ENCODE results near the gene CD2AP. TPM values are rescaled to one million over a fixed set of nuclear protein-coding genes. Genes with fewer than 3 reads are reported as not detected.
"Not testable (repeated sequence)": the region's sequence is repeated elsewhere in the genome, so short reads cannot be mapped to it uniquely, and the experiment has no call there.

CD2AP gene
- total RNA-seq, 1 donor from 2014 or later: 34.9 TPM

DNA sequence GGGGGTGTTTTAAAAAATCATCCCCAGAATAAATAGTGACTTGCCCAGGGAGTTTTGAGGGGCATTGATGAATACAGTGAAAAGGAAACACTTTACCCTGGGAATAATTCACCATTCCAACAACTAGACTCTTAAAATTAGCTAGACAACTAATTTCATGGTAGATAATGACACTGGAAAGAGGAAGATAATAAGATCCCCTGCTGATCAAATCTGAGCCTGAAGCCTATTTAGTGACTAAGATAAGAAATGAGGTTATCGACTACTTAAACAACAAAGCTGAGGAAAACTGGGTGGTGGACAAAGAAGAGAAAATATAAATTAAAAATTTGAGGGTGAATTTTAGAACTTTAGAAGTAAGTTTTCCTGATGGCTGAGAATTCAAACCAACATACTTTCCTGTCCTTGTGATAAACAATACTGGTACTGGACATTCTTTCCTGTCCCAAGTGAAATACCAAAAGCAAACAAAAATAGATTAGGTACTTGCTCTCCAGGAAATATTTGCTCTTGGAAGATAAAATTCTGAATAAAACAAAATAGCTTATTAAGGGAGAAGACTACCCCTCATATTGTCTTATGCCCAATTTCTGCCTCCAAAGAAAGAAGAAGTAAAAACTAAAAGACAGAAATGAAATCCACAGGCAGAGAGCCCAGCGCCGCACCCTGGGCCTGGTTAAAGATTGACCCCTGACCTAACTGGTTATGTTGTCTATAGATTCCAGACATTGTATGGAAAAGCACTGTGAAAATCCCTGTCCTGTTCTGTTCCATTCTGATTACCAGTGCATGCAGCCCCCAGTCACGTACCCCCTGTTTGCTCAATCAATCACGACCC, 156.8 kb downstream of the CD2AP start:
- no peak overlapping the region for H3K4me3 Mint-ChIP-seq
- DNase-seq (ENCODE audit: low spot score in 2 of 2, unreplicated experiment in 2 of 2): no peak
- peaks cover 18% of the 10 kb centered on the region for H3K9me3 Mint-ChIP-seq
- H3K27ac Mint-ChIP-seq: no peak overlapping the region
- peaks cover 4% of the 10 kb centered on the region for H3K36me3 Mint-ChIP-seq
- peaks cover 10% of the 10 kb centered on the region for H3K4me1 Mint-ChIP-seq
- TF ChIP-seq, protein P1, sequence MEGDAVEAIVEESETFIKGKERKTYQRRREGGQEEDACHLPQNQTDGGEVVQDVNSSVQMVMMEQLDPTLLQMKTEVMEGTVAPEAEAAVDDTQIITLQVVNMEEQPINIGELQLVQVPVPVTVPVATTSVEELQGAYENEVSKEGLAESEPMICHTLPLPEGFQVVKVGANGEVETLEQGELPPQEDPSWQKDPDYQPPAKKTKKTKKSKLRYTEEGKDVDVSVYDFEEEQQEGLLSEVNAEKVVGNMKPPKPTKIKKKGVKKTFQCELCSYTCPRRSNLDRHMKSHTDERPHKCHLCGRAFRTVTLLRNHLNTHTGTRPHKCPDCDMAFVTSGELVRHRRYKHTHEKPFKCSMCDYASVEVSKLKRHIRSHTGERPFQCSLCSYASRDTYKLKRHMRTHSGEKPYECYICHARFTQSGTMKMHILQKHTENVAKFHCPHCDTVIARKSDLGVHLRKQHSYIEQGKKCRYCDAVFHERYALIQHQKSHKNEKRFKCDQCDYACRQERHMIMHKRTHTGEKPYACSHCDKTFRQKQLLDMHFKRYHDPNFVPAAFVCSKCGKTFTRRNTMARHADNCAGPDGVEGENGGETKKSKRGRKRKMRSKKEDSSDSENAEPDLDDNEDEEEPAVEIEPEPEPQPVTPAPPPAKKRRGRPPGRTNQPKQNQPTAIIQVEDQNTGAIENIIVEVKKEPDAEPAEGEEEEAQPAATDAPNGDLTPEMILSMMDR (IDR thresholded peaks at IDR 0.05; ENCODE audit: unreplicated experiment): no peak
- H3K27me3 Mint-ChIP-seq (ENCODE audit: low read depth): no peaks in the 10 kb centered on the region

DNA sequence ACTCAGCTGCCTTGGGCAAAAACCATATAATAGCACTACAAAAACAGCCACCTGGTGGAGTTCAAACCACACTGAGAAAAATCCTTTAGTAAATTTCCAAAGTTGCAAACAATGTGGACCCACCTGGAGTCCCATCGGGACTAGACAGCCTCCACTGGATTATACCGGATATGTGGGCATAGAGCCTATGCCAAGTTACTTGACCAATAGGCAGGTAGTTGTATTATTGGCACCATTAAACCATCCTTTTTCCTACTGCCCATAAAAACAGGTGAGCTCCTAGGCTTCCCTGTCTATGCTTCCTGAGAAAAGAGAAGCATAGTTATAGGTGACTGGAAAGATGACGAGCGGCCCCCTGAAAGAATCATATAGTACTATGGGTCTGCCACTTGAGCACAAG, 169.1 kb downstream of the CD2AP start:
- H3K36me3 Mint-ChIP-seq: no peaks in the 10 kb centered on the region
- no peak overlapping the region for H3K27ac Mint-ChIP-seq
- no peaks in the 10 kb centered on the region for H3K9me3 Mint-ChIP-seq
- DNase-seq (ENCODE audit: low spot score in 2 of 2, unreplicated experiment in 2 of 2): no peak
- H3K27me3 Mint-ChIP-seq (ENCODE audit: low read depth): no peaks in the 10 kb centered on the region
- H3K4me1 Mint-ChIP-seq: no peaks in the 10 kb centered on the region
- H3K4me3 Mint-ChIP-seq: no peak overlapping the region
- TF ChIP-seq, protein P1 (IDR thresholded peaks at IDR 0.05; ENCODE audit: unreplicated experiment): no peak

GRCh38 chr6:47647188-47647587, 169.6 kb downstream of the CD2AP start:
- TF ChIP-seq, protein P1 (IDR thresholded peaks at IDR 0.05; ENCODE audit: unreplicated experiment): no peak
- no peaks in the 10 kb centered on the region for H3K36me3 Mint-ChIP-seq
- no peak for DNase-seq (ENCODE audit: low spot score in 2 of 2, unreplicated experiment in 2 of 2)
- no peak overlapping the region for H3K4me3 Mint-ChIP-seq
- H3K4me1 Mint-ChIP-seq: no peaks in the 10 kb centered on the region
- no peaks in the 10 kb centered on the region for H3K27me3 Mint-ChIP-seq (ENCODE audit: low read depth)
- H3K9me3 Mint-ChIP-seq: no peaks in the 10 kb centered on the region
- no peak overlapping the region for H3K27ac Mint-ChIP-seq

DNA sequence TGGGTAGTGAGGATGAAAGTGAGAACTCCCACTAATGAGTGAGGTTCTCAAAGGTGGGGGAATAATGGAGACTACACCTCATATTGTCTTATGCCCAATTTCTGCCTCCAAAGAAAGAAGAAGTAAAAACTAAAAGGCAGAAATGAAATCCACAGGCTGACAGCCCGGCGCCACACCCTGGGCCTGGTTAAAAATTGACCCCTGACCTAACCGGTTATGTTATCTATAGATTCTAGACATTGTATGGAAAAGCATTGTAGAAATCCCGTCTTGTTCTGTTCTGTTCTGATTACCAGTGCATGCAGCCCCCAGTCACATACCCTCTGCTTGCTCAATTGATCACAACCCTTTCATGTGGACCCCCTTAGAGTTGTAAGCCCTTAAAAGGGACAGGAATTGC, 170.0 kb downstream of the CD2AP start:
- not testable (repeated sequence) for H3K4me1 Mint-ChIP-seq; H3K27ac Mint-ChIP-seq; H3K9me3 Mint-ChIP-seq; DNase-seq (ENCODE audit: low spot score in 2 of 2, unreplicated experiment in 2 of 2); H3K27me3 Mint-ChIP-seq (ENCODE audit: low read depth); H3K36me3 Mint-ChIP-seq; H3K4me3 Mint-ChIP-seq

DNA sequence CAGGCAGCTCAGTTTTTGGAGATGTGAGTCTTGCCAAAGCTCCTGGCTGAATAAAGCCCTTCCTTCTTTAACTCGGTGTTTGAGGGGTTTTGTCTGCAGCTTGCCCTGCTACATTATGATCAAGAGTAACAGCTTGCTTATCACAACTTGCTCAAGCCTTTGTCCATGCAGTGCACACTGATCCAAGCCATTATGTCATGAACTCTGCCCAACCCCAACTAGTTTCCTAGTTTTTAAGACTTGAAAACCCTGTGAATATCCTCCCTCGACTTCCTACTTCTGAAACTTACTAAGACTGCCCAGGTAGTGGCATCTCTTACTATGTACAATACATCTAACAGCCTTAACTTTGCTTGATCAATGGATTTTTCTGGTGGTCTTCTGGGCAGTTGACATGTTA, 170.4 kb downstream of the CD2AP start:
- H3K36me3 Mint-ChIP-seq: no peaks in the 10 kb centered on the region
- no peaks in the 10 kb centered on the region for H3K9me3 Mint-ChIP-seq
- no peak overlapping the region for H3K4me3 Mint-ChIP-seq
- H3K4me1 Mint-ChIP-seq: no peaks in the 10 kb centered on the region
- TF ChIP-seq, protein P1 (IDR thresholded peaks at IDR 0.05; ENCODE audit: unreplicated experiment): no peak
- H3K27ac Mint-ChIP-seq: no peak overlapping the region
- H3K27me3 Mint-ChIP-seq (ENCODE audit: low read depth): no peaks in the 10 kb centered on the region
- no peak for DNase-seq (ENCODE audit: low spot score in 2 of 2, unreplicated experiment in 2 of 2)

DNA sequence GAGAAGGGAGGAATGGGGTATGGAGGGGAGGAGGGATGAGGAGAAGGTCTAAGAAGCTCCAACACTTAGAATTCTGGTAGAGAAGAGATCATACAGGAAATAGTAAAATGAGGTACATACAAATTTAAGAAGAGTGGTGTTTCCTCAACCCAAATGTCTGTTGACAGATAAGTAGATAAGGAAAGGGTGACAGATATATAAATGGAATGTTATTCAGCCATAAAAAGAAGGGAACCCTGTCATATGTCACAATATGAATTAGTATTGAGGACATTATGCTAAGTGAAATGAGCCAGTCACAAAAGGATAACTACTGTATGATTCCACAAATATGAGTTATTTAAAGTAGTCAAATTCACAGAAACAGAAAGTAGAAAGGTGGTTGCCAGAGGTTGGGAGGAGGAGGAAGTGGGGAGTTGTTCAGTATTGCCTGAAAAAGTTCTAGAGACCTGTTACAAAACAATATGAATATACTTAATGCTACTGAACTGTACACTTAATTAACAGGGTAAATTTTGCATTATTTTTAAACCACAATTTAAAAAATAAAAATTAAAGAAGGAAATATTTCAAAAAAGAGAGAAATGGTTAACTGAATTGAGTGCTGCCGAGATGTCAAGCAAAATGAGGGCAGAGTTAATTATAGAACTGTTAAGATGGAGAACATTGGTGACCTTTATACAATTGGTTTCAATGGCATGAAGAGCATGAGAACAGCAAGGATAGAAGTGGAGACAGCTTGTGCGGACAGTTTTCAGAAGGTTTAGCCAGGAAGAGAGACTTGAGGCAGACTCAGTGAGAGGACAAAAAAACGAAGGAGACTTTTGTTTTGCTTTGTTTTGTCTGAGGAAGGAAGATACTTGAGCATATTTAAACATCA, 173.2 kb downstream of the CD2AP start:
- Mint-ChIP-seq H3K4me3 (no peak overlapping the region), H3K27ac (no peak overlapping the region), H3K27me3 (ENCODE audit: low read depth) (no peaks in the 10 kb centered on the region), H3K36me3 (no peaks in the 10 kb centered on the region), H3K4me1 (no peaks in the 10 kb centered on the region), H3K9me3 (no peaks in the 10 kb centered on the region)
- TF ChIP-seq, protein P1 (IDR thresholded peaks at IDR 0.05; ENCODE audit: unreplicated experiment): no peak
- DNase-seq (ENCODE audit: low spot score in 2 of 2, unreplicated experiment in 2 of 2): no peak

All from mesothelial cell of epicardium (in vitro differentiated cells).